Natural killer cell (primary cell): ENCODE measurements around the gene PPFIA1. TPM values are rescaled to one million over a fixed set of nuclear protein-coding genes. Genes with fewer than 3 reads are reported as not detected.

Experiments
- ATAC-seq, 3 donors: fragments of 150-1000 bp in 2 of 3; fragments of 200-7000 bp in 1 of 3; cut with Tn5 transposase; 1 replicate in 1 of 3; 2 replicates in 2 of 3; pipeline ENCODE4 v1.10.0; 2021; ENCODE audit warnings: mild to moderate bottlenecking in 2 of 3, moderate library complexity in 2 of 3
- DNase-seq, 2 donors: peaks; one replicate each; pipeline versions ENCODE4 v3.0.0 to v3.0.0-alpha.2; 2013 to 2021; ENCODE audit warnings: mixed read lengths in 1 of 2
- H3K27ac ChIP-seq: one replicate; pipeline ENCODE4 v1.5.1; 2013; ENCODE audit warnings: mild to moderate bottlenecking, low read length
- H3K27me3 ChIP-seq: one replicate; pipeline ENCODE4 v1.6.1; 2013; ENCODE audit warnings: low read length; ENCODE audit not compliant: control insufficient read depth, insufficient read depth
- H3K36me3 ChIP-seq: one replicate; pipeline ENCODE4 v1.6.1; 2013; ENCODE audit warnings: low read length; ENCODE audit not compliant: control insufficient read depth, insufficient read depth
- H3K4me1 ChIP-seq: one replicate; pipeline ENCODE4 v1.6.1; 2013; ENCODE audit warnings: low read length; ENCODE audit not compliant: control insufficient read depth, insufficient read depth
- H3K4me3 ChIP-seq: one replicate; pipeline ENCODE4 v1.5.1; 2013; ENCODE audit warnings: low read length
- H3K9me3 ChIP-seq: one replicate; pipeline ENCODE4 v1.6.1; 2013; ENCODE audit warnings: low read length; ENCODE audit not compliant: control insufficient read depth, insufficient read depth
- H3K27ac Mint-ChIP-seq, 2 donors: one replicate each; pipeline ENCODE4 v1.8.0; 2022; ENCODE audit warnings: mild to moderate bottlenecking in 2 of 2, mixed read lengths in 2 of 2, moderate library complexity in 1 of 2
- H3K27me3 Mint-ChIP-seq, 2 donors: one replicate each; pipeline ENCODE4 v1.8.0; 2022; ENCODE audit warnings: low read depth in 2 of 2, mixed read lengths in 2 of 2
- H3K36me3 Mint-ChIP-seq: one replicate; pipeline ENCODE4 v1.8.0; 2022; ENCODE audit warnings: mixed read lengths
- H3K4me1 Mint-ChIP-seq, 2 donors: one replicate each; pipeline ENCODE4 v1.8.0; 2022; ENCODE audit warnings: mixed read lengths in 2 of 2
- H3K4me3 Mint-ChIP-seq: one replicate; pipeline ENCODE4 v1.8.0; 2022; ENCODE audit warnings: mild to moderate bottlenecking, moderate library complexity, mixed read lengths
- H3K9me3 Mint-ChIP-seq, 2 donors: one replicate each; pipeline ENCODE4 v1.8.0; 2022; ENCODE audit warnings: mixed read lengths in 2 of 2
- CTCF ChIP-seq: fragments of 200-600 bp; IDR thresholded peaks from one replicate; pipeline ENCODE4 v1.8.0; 2022; ENCODE audit warnings: antibody characterized with exemption
- WGBS: methylation state at CpG from one replicate; pipeline ENCODE4 v1.1.7; 2013; ENCODE audit warnings: missing lambda C conversion rate; ENCODE audit not compliant: insufficient coverage; 5-methylcytosine and 5-hydroxymethylcytosine counted together
- intact Hi-C: fragments of 100-400 bp; cut with micrococcal nuclease; formaldehyde crosslinking; loops from one replicate; pipeline ENCODE4 v1.14.2; 2022
- total RNA-seq, 4 donors: library from RNA; stranded (reverse); fragments of 120-200 nt in 1 of 4; gene quantifications; one replicate each; pipeline versions ENCODE4 v1.2.3 to v1.2.4, GENCODE V29; 2013 to 2022

Gene PPFIA1
- total RNA-seq, 3 donors from 2014 or later (not counting 1 experiment from before 2014, with no cell fraction given) = 42.1 to 75.4 (median 51.7) TPM

- intact Hi-C loops = no loop called here
- Mint-ChIP-seq H3K9me3 (no peaks in the 10 kb centered on the region), H3K27ac (peak overlapping the region in 1 of 2 donors; percentile 75), H3K27me3 (peaks cover 48 to 62% of the 10 kb centered on the region in 2 donors), H3K4me1 (peaks cover 18 to 22% of the 10 kb centered on the region in 2 donors), H3K4me3 (peak overlapping the region; percentile 75), H3K36me3 (no peaks in the 10 kb centered on the region)
- DNase-seq = no peak
- H3K27ac ChIP-seq = no peak overlapping the region
- H3K9me3 ChIP-seq = no peaks in the 10 kb centered on the region
- 62% methylated on average over 16 of the region's 16 CpGs for WGBS
- H3K4me1 ChIP-seq = peaks cover 25% of the 10 kb centered on the region
- H3K4me3 ChIP-seq = no peak overlapping the region
- ATAC-seq = no peak
- no peaks in the 10 kb centered on the region for H3K36me3 ChIP-seq
- TF ChIP-seq CTCF = no peak
- H3K27me3 ChIP-seq = peaks cover 57% of the 10 kb centered on the region
These were observed 129.2 kb downstream of the PPFIA1 start for GRCh38 chr11:70399681-70400112.

- no peak overlapping the region for H3K27ac Mint-ChIP-seq
- H3K36me3 Mint-ChIP-seq = no peaks in the 10 kb centered on the region
- H3K27ac ChIP-seq = no peak overlapping the region
- no peak overlapping the region for H3K4me3 ChIP-seq
- no peaks in the 10 kb centered on the region for H3K9me3 Mint-ChIP-seq
- peaks cover 18 to 22% of the 10 kb centered on the region in 2 donors for H3K4me1 Mint-ChIP-seq
- no peak overlapping the region for H3K4me3 Mint-ChIP-seq
- peaks cover 51% of the 10 kb centered on the region for H3K27me3 ChIP-seq
- WGBS = 85% methylated on average over 8 of the region's 8 CpGs
- H3K4me1 ChIP-seq = peaks cover 25% of the 10 kb centered on the region
- TF ChIP-seq CTCF = no peak
- no peak for ATAC-seq
- H3K9me3 ChIP-seq = no peaks in the 10 kb centered on the region
- intact Hi-C loops = no loop called here
- peaks cover 44 to 67% of the 10 kb centered on the region in 2 donors for H3K27me3 Mint-ChIP-seq
- DNase-seq = no peak
- no peaks in the 10 kb centered on the region for H3K36me3 ChIP-seq
These were observed 130.2 kb downstream of the PPFIA1 start for GRCh38 chr11:70400643-70401042.

- no peak for DNase-seq
- Mint-ChIP-seq H3K36me3 (no peaks in the 10 kb centered on the region), H3K4me1 (peaks cover 17 to 21% of the 10 kb centered on the region in 2 donors), H3K9me3 (no peaks in the 10 kb centered on the region), H3K27ac (no peak overlapping the region), H3K4me3 (no peak overlapping the region), H3K27me3 (peaks cover 43 to 73% of the 10 kb centered on the region in 2 donors)
- no peaks in the 10 kb centered on the region for H3K9me3 ChIP-seq
- no peaks in the 10 kb centered on the region for H3K36me3 ChIP-seq
- peaks cover 42% of the 10 kb centered on the region for H3K27me3 ChIP-seq
- no peak overlapping the region for H3K27ac ChIP-seq
- TF ChIP-seq CTCF = no peak
- intact Hi-C loops = no loop called here
- H3K4me3 ChIP-seq = no peak overlapping the region
- ATAC-seq = no peak
- 76% methylated on average over 10 of the region's 10 CpGs for WGBS
- H3K4me1 ChIP-seq = peaks cover 24% of the 10 kb centered on the region
These were observed 131.5 kb downstream of the PPFIA1 start for GRCh38 chr11:70402016-70402415.

- Histone ChIP-seq H3K27me3 (peaks cover 35% of the 10 kb centered on the region), H3K4me1 (peaks cover 17% of the 10 kb centered on the region), H3K9me3 (no peaks in the 10 kb centered on the region), H3K36me3 (no peaks in the 10 kb centered on the region), H3K27ac (no peak overlapping the region), H3K4me3 (no peak overlapping the region)
- ATAC-seq (no peak), DNase-seq (no peak)
- H3K4me1 Mint-ChIP-seq = peaks cover 10 to 14% of the 10 kb centered on the region in 2 donors
- H3K4me3 Mint-ChIP-seq = no peak overlapping the region
- H3K36me3 Mint-ChIP-seq = no peaks in the 10 kb centered on the region
- no peaks in the 10 kb centered on the region for H3K9me3 Mint-ChIP-seq
- intact Hi-C loops = no loop called here
- no peak for TF ChIP-seq CTCF
- H3K27ac Mint-ChIP-seq = no peak overlapping the region
- peaks cover 43 to 73% of the 10 kb centered on the region in 2 donors for H3K27me3 Mint-ChIP-seq
- WGBS = 57% methylated on average over 1 of the region's 1 CpG
These were observed 132.2 kb downstream of the PPFIA1 start for GRCh38 chr11:70402685-70403084.
